Measurements from ENCODE around the gene CEBPZOS.

DNA sequence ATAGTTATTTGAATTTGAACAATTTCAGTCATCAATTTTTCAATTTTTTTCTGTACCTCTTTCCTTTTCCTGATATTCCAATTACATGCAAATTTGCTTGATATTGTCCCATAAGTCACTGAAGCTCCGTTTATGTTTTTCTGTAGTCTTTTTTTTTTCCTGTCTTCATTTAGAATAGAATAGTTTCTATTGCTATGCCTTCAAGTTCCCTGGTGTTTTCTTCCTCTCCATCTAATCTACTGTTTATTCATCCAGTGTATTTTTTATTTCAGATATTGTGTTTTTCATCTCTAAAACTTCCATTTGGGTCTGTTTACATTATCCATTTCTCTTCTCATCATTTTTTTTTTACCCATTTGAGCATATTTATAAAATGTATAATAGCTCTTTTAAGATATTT is 31.5 kb upstream of the CEBPZOS start:
- TF ChIP-seq, protein P1, sequence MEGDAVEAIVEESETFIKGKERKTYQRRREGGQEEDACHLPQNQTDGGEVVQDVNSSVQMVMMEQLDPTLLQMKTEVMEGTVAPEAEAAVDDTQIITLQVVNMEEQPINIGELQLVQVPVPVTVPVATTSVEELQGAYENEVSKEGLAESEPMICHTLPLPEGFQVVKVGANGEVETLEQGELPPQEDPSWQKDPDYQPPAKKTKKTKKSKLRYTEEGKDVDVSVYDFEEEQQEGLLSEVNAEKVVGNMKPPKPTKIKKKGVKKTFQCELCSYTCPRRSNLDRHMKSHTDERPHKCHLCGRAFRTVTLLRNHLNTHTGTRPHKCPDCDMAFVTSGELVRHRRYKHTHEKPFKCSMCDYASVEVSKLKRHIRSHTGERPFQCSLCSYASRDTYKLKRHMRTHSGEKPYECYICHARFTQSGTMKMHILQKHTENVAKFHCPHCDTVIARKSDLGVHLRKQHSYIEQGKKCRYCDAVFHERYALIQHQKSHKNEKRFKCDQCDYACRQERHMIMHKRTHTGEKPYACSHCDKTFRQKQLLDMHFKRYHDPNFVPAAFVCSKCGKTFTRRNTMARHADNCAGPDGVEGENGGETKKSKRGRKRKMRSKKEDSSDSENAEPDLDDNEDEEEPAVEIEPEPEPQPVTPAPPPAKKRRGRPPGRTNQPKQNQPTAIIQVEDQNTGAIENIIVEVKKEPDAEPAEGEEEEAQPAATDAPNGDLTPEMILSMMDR (IDR thresholded peaks at IDR 0.05; ENCODE audit: control extremely low read depth in 1 of 3, insufficient read depth in 1 of 3, low read depth in 1 of 3, low read length in 3 of 3): no peak
- TF ChIP-seq POLR2A (IDR thresholded peaks at IDR 0.05; ENCODE audit: control extremely low read depth in 1 of 2, low read depth in 2 of 2, low read length in 2 of 2) (no peak), SUZ12 (IDR thresholded peaks at IDR 0.05; ENCODE audit: low read length) (no peak)

Data from H1 (cell line).